ENCODE results near the gene DOCK1.

- TF ChIP-seq CTCF (IDR thresholded peaks at IDR 0.05) = no peak
- no peak for TF ChIP-seq POLR2A (IDR thresholded peaks at IDR 0.05)
Observed at GRCh38 chr10:127411062-127411461, 505.8 kb downstream of the DOCK1 start.
